Hematopoietic multipotent progenitor cell treated with erythropoietin and hydrocortisone succinate and interleukin-3 and kit ligand, for 17 days (in vitro differentiated cells): Measurements from ENCODE around the gene TMBIM1.
A peak's percentile ranks its signal among the peaks of the same experiment; 100 is the strongest.

ENCODE experiments used
- DNase-seq: peaks from one replicate; pipeline ENCODE4 v3.0.0-alpha.2; 2015; ENCODE audit warnings: low spot score

TMBIM1 gene

GRCh38 chr2:218271865-218272530 is 20.3 kb downstream of the TMBIM1 start:
- peak; percentile 31 for DNase-seq

GRCh38 chr2:218271487-218271797 is 20.9 kb downstream of the TMBIM1 start:
- peak; percentile 40 for DNase-seq

GRCh38 chr2:218270721-218271486 is 21.4 kb downstream of the TMBIM1 start:
- peak; percentile 51 for DNase-seq

- DNase-seq: peak; percentile 100
These were observed 22.2 kb downstream of the TMBIM1 start, which contains the start of the genes AAMP and PNKD for GRCh38 chr2:218269900-218270720. Gene AAMP (minus strand): TSS chr2:218270137. CDS start chr2:218270086, 51 bp downstream. Gene PNKD (plus strand): TSS chr2:218270519. CDS start chr2:218270536, 17 bp downstream.

GRCh38 chr2:218267259-218267658 is 25.0 kb downstream of the TMBIM1 start:
- no peak for DNase-seq

GRCh38 chr2:218266316-218266979 is 25.9 kb downstream of the TMBIM1 start:
- no peak for DNase-seq

GRCh38 chr2:218265626-218266025 is 26.7 kb downstream of the TMBIM1 start:
- DNase-seq: no peak

- no peak for DNase-seq
These were observed 27.3 kb downstream of the TMBIM1 start for GRCh38 chr2:218264773-218265561.

- DNase-seq: no peak
These were observed 28.3 kb downstream of the TMBIM1 start for GRCh38 chr2:218263817-218264641.

GRCh38 chr2:218262631-218263586 is 29.4 kb downstream of the TMBIM1 start:
- DNase-seq: no peak

- DNase-seq: no peak
These were observed 30.1 kb downstream of the TMBIM1 start for GRCh38 chr2:218262237-218262600.

GRCh38 chr2:218261423-218262236 is 30.7 kb downstream of the TMBIM1 start:
- DNase-seq: no peak

GRCh38 chr2:218260742-218261422 is 31.4 kb downstream of the TMBIM1 start, which contains the start of gene GPBAR1:
Gene GPBAR1 (plus strand): TSS chr2:218261015. CDS start chr2:218262725, 1,710 bp downstream.
- no peak for DNase-seq

GRCh38 chr2:218260166-218260565 is 32.1 kb downstream of the TMBIM1 start:
- no peak for DNase-seq

- DNase-seq: no peak
These were observed 33.0 kb downstream of the TMBIM1 start for GRCh38 chr2:218259099-218259961.

- DNase-seq: peak; percentile 62
These were observed 34.8 kb downstream of the TMBIM1 start for GRCh38 chr2:218257390-218257981.
